GM12875 (cell line): ENCODE measurements around the gene SMAD3.

Experiments
- H3K4me3 ChIP-seq: one replicate; pipeline ENCODE4 v1.5.1; 2011; ENCODE audit warnings: low read depth, low read length, control low read depth
- TF ChIP-seq, protein P1 (sequence below): IDR thresholded peaks from 2 replicates; pipeline ENCODE4 v1.5.1; 2011; ENCODE audit warnings: low read depth, mild to moderate bottlenecking, control low read depth, inconsistent platforms, low read length, moderate library complexity, borderline replicate concordance; ENCODE audit not compliant: insufficient read depth

Gene SMAD3

DNA sequence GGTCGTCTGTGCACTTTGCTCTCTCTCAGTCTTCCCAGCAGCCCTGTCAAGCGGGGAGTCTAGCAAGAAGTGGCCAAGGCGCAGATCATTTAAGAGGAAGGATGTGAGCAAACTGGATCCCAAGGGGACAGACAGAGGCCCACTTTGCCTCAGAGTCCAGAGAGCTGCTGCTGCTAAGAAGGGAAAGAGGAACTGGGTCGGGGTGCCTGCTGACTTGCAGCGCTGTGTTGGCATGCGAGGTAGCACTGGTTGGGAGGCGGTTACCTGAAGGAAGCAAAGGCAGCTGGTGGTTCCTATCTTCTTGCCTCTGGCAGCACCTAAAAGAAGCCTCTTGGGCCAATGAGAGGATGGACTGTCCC is 28.1 kb downstream of the SMAD3 start:
- TF ChIP-seq, protein P1, sequence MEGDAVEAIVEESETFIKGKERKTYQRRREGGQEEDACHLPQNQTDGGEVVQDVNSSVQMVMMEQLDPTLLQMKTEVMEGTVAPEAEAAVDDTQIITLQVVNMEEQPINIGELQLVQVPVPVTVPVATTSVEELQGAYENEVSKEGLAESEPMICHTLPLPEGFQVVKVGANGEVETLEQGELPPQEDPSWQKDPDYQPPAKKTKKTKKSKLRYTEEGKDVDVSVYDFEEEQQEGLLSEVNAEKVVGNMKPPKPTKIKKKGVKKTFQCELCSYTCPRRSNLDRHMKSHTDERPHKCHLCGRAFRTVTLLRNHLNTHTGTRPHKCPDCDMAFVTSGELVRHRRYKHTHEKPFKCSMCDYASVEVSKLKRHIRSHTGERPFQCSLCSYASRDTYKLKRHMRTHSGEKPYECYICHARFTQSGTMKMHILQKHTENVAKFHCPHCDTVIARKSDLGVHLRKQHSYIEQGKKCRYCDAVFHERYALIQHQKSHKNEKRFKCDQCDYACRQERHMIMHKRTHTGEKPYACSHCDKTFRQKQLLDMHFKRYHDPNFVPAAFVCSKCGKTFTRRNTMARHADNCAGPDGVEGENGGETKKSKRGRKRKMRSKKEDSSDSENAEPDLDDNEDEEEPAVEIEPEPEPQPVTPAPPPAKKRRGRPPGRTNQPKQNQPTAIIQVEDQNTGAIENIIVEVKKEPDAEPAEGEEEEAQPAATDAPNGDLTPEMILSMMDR, result no peak
- H3K4me3 ChIP-seq, result no peak overlapping the region

DNA sequence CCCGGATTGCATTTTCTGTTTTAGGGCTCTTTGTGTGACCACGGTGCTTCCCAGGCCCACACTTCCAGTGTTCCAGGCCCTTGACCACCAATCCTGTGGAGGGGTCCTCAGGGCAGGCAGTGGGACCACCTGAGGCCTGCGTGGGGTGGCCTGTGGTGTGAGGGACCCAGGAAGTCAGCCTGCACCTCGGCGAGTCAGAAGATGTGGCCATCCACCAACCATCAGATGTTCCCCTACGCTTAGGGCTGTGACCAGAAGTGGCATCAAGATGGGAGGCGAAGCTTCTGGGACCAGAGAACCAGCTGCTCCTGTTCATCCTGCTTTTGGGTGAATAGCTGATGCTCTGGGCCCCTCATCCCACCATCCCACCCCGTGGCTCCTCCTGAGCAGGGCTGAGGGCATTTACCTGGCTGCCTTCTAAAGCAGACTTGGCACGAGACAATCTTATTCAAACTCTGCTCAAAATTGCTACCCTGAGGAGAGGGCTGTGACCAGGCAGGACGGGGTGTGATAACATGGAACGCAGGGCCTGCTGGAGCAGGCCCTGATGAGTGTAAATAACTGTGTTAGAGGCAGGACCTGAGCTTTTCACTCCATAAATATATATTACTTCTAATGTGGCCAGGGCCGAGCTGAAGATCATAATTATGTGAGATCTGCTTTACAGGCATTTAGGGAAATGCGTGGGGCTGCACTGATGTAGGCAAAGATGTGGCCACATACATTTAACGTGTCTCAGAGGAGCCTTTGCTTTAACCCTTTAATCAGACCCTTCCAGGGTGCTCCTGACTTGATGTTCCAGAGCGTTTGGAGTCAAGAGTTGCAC is 28.8 kb downstream of the SMAD3 start:
- TF ChIP-seq, protein P1, result no peak
- H3K4me3 ChIP-seq, result no peak overlapping the region

DNA sequence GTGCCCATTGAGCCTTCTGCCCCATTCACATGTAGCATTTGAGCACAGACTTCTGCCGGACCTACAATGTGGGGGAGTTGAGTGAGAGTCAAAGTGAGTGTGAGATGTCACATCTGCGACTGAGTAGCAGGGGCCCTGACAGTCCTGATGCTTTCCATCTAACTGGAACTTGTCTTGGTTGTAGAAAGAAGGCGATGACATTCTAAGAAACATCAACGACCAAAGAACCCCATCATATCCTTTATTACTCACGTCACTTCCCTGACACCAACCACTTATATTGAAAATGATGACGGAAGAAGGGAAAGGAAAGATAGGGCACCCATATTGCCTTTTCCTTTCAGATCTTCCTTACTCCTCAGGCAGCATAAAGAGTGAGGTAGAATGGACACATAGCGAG is 30.5 kb downstream of the SMAD3 start:
- no peak overlapping the region for H3K4me3 ChIP-seq
- TF ChIP-seq, protein P1, result no peak

DNA sequence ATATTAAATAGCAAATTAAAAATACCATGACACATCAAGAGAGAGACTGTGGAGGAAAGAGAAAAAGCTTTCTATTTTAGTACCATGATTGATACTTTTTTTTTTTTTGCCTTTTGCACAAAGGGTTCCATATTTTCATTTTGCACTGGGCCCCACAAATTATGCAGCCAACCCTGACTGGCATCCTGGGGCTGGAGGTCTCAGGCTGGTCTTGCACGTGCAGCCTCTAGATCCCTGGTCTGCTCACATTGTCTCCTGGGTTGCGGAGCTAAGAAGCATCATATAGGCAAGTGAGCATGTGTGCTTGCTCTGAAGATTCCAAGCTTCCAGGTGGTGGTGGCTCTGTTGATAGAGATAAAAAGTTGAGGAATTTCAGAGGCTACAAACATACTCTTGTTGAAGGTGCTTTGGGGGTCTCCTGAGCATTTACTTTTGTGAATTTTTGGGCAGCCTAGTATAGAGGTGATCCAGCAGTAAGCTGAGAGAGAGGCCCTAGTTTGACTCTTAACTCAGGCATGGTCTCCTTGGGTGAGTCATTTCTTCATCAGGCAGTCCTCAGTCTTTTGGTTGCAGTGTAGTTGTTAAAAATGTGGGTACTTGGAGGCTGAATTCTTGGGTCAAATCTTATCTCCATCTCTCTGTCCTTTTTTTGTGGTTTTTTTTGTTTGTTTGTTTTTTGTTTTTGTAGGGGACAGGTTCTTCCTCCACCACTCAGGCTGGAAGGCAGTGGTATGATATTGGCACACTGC is 31.3 kb downstream of the SMAD3 start:
- TF ChIP-seq, protein P1, result no peak
- no peak overlapping the region for H3K4me3 ChIP-seq

DNA sequence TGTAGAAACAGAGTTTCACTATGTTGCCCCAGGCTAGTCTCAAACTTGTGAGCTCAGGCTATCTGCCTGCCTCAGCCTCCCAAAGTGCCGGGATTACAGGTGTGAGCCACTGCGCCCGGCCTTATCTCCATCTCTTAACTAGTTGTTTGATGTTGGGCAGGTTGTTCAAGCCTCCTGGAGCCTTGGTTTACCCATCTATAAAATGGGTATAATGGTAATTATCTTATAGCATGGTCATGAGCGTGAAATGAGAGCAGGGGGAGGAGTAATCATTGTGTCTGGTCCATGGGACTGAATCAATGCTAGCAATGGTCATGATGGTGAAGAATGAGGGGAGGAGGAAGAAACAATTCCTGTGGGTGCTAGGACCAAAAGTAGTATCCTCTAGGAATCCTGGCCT is 32.0 kb downstream of the SMAD3 start:
- no peak overlapping the region for H3K4me3 ChIP-seq
- TF ChIP-seq, protein P1, result no peak

DNA sequence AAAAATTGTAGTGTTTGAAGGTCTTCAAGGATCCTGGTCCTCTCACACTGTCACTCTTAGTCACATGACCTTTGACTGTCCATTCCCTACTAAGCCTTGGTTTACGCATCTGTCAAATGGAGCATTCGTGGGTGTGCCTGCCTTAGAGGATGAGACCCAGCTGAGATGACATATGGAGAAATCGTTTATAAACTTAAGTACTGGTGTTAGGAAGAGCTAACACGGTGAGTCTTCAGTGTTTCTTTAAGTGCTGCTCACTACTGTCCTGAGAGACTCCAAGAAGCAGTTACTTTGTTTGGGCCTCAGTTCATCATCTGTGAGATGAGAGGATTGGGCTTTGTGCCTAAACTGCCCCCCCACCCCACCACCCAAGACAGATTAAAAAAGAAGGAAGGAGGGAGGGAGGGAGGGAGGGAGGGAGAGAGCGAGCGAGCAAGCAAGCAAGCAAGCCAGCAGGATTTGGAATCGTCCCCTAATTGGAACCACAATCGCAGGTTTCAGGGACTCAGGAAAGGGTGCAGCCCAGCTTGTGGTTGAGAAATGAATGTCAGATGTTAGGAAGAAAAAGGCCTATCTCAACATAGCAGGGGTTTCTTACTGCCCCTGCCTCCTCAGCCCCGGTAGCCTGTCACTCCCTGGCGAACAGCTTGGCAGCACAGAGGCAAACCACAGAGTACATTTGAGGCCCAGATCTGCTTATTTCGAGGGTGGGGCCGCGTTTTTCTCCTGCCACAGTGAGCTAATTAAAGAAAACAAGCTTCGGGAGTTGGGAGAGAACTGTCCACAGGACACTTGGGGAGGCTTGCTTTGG is 32.7 kb downstream of the SMAD3 start:
- no peak overlapping the region for H3K4me3 ChIP-seq
- TF ChIP-seq, protein P1, result no peak
